BE2C (cell line): ENCODE measurements around the gene RCAN2.

ENCODE experiments used
- DNase-seq: peaks from one replicate; pipeline ENCODE4 v3.0.0-alpha.2; 2020
- H3K27me3 ChIP-seq: fragments of 250-450 bp; sonication (Bioruptor Pico); 2 replicates; pipeline ENCODE4 v1.5.1; 2020; ENCODE audit warnings: mild to moderate bottlenecking
- H3K36me3 ChIP-seq: fragments of 250-450 bp; sonication (Bioruptor Pico); 2 replicates; pipeline ENCODE4 v1.5.1; 2020; ENCODE audit warnings: mild to moderate bottlenecking
- H3K4me1 ChIP-seq: fragments of 250-450 bp; sonication (Bioruptor Pico); 2 replicates; pipeline ENCODE4 v1.5.1; 2020
- H3K4me3 ChIP-seq: 2 replicates; pipeline ENCODE4 v1.5.1; 2011; ENCODE audit warnings: low read depth, low read length
- H3K9me3 ChIP-seq: fragments of 250-450 bp; sonication (Bioruptor Pico); 2 replicates; pipeline ENCODE4 v1.5.1; 2020
- TF ChIP-seq, protein P1 (sequence below): IDR thresholded peaks from 2 replicates; pipeline ENCODE4 v1.5.1; 2012; ENCODE audit warnings: mild to moderate bottlenecking, low read depth, low read length

The RCAN2 gene

DNA sequence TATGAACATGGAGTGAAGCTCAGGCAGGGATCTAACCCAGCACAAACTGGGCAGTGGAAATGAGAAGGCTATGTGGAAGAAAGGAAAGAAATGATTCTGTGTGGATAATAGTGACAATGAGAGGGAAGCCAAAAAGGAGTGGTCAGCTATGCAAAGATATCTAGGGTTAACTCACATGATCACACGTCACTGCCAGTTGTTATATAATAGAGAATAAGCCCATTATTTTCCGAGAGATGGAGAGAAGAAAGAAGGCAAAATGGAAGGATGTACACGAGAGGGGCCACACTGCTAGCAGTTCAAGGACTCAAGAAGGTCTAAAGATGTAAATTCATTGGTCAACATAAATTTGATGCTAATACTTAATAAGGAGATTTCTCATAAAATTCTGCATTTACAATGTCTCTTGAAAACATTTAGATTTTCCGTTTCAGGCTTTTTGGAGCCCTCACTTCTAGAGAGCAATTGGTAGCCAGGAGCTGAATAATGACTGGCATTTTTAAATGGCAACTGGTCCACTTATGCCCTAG lies 18.8 kb upstream of the RCAN2 start:
- Histone ChIP-seq H3K4me1 (no peaks in the 10 kb centered on the region), H3K9me3 (no peaks in the 10 kb centered on the region), H3K27me3 (no peaks in the 10 kb centered on the region), H3K4me3 (no peak overlapping the region), H3K36me3 (no peaks in the 10 kb centered on the region)
- no peak for DNase-seq
- TF ChIP-seq, protein P1, sequence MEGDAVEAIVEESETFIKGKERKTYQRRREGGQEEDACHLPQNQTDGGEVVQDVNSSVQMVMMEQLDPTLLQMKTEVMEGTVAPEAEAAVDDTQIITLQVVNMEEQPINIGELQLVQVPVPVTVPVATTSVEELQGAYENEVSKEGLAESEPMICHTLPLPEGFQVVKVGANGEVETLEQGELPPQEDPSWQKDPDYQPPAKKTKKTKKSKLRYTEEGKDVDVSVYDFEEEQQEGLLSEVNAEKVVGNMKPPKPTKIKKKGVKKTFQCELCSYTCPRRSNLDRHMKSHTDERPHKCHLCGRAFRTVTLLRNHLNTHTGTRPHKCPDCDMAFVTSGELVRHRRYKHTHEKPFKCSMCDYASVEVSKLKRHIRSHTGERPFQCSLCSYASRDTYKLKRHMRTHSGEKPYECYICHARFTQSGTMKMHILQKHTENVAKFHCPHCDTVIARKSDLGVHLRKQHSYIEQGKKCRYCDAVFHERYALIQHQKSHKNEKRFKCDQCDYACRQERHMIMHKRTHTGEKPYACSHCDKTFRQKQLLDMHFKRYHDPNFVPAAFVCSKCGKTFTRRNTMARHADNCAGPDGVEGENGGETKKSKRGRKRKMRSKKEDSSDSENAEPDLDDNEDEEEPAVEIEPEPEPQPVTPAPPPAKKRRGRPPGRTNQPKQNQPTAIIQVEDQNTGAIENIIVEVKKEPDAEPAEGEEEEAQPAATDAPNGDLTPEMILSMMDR = no peak

DNA sequence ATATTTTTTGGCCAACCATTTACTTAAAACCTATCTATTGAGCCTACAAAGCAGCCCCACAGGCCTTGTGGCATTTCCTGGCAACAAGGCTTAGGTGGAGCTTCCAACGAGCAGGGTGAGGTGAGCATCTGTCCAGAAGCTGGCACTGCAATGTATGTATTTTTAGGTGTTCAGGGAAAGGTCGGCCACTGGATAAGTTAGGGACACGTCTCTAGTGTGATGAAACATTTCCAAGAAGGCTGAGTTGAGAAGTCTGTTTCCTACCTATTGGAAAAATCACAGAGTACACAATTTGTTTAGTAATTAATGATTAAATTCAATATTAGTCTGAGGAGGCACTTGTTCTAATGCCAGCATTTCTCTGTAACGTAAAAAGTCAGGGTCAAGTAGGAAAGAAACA lies 17.8 kb upstream of the RCAN2 start:
- no peaks in the 10 kb centered on the region for H3K4me1 ChIP-seq
- no peak for DNase-seq
- H3K9me3 ChIP-seq = no peaks in the 10 kb centered on the region
- TF ChIP-seq, protein P1 = no peak
- no peak overlapping the region for H3K4me3 ChIP-seq
- H3K27me3 ChIP-seq = no peaks in the 10 kb centered on the region
- no peaks in the 10 kb centered on the region for H3K36me3 ChIP-seq

DNA sequence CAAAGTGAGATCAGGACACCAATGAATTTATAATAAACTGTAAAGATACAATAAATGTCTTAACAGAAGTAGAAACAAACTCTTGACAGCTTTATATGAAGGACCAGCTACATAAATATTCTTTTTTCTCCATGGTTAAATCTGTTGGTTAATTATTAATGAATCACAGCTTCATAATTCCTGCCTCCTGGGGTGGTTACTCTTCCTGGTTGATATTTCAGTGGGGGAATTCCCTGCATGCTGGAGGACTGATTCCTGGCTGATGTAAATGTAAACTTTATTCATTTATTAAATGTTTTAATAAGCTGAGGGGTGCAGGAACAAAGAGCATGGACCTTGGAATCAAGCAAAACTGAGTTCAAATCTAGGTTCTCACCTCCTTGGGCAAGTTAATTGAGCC lies 16.2 kb upstream of the RCAN2 start:
- H3K4me3 ChIP-seq = no peak overlapping the region
- DNase-seq = no peak
- H3K36me3 ChIP-seq = no peaks in the 10 kb centered on the region
- no peaks in the 10 kb centered on the region for H3K27me3 ChIP-seq
- H3K9me3 ChIP-seq = no peaks in the 10 kb centered on the region
- TF ChIP-seq, protein P1 = no peak
- no peaks in the 10 kb centered on the region for H3K4me1 ChIP-seq

DNA sequence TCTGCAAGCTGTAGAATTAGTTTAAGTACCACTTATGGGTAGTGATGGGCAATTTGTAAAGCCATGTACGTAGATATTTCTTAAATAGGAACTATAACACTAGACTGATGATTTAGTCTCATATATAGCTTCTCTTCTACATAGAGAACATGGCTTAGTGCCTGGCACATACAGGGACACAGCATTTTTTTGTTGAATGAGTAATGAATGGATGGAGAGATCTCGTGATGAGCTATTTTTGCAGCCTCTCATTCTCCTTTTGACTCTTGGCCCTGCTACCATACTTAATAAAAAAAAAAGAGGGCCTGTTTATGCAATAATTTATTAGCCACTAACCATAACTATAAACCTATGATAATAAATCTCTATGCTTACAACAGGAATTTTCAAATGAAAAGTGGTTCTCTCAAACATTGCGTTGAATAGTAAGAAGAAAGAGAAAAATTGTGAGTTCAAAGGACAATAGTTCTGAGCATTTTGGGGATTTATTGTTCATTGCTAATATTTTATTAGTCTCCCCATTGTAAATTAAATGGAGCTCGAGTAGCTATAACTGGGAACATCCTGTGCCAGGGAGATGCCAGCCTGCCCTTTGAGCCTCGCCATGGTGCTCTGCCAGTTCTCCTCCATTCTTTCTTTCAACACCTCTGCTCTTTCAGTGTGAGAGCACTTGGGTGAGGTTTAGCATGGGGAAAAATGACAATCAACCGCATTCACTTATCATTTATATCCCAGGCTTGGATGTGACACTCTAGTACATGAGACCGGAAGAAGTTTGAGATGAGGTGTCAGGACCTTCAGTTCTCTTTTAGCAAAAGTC lies 14.7 kb upstream of the RCAN2 start:
- DNase-seq = no peak
- H3K36me3 ChIP-seq = no peaks in the 10 kb centered on the region

DNA sequence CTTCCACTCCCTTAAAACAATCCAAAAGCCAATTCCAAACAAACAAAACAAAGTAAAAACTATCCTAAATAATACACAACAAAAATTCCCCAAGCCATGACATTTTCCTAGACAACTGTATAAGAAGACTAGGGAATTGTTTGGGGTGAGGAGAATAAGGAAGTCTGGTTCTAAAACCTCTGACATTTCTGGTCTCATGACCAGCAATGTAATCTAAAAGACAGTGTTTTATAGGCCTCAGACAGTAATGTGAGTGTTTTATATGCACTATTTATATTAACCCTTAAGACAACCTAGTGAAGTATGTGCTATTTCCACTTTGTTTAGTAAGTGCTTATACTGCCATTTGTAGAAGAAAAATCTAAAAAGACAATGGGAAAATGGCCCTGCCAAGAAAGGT lies 13.0 kb upstream of the RCAN2 start:
- Histone ChIP-seq H3K4me1 (no peaks in the 10 kb centered on the region), H3K4me3 (no peak overlapping the region), H3K36me3 (no peaks in the 10 kb centered on the region), H3K9me3 (no peaks in the 10 kb centered on the region), H3K27me3 (no peaks in the 10 kb centered on the region)
- no peak for DNase-seq
- TF ChIP-seq, protein P1 = no peak

More for the DNA sequence above, 14.7 kb upstream of the RCAN2 start:
- Histone ChIP-seq H3K4me1 (no peaks in the 10 kb centered on the region), H3K4me3 (no peak overlapping the region), H3K9me3 (no peaks in the 10 kb centered on the region), H3K27me3 (no peaks in the 10 kb centered on the region)
- TF ChIP-seq, protein P1 = no peak

DNA sequence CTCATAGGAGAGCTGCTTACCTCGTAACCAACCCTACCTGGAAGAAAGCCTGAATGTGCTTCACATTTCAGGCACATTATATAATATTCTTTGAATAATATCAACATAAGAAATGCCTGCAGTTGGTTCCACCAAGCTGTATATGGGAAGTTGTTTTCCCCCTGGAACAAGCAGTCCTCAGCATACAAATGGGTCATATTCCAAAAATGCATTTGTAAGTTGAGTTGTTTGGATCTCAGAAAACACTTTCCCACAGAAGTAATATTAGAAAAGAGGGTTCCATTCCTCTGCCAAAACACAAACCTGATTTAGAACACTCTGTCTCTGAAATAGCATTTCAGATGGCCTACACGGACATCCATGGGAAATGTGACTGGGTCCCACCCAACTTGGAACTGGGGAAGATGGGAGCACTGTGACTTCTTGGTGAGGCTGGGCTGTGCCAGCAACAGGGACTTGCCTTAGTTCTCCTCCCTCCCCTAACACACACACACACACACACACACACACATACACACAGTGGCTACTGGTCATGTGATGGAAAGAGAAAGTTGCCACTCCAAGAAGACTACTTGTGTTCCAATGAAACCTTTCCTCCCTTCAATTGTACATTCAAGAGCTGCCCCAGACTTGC lies 11.4 kb upstream of the RCAN2 start:
- Histone ChIP-seq H3K4me1 (no peaks in the 10 kb centered on the region), H3K9me3 (no peaks in the 10 kb centered on the region), H3K27me3 (no peaks in the 10 kb centered on the region), H3K4me3 (no peak overlapping the region), H3K36me3 (no peaks in the 10 kb centered on the region)
- no peak for DNase-seq
- TF ChIP-seq, protein P1 = no peak
